Neural cell (in vitro differentiated cells): Measurements from ENCODE around the gene FGF12. TPM values are rescaled to one million over a fixed set of nuclear protein-coding genes. Genes with fewer than 3 reads are reported as not detected.

Source experiments
- H2AFZ ChIP-seq: fragments of 200-600, 300-800 bp; sonication (generic), shearing (Covaris generic); 2 replicates; pipeline ENCODE4 v1.6.0; 2014; ENCODE audit warnings: low read depth, mild to moderate bottlenecking, antibody characterized with exemption, low read length, moderate library complexity
- H3F3A ChIP-seq: fragments of 200-600 bp; shearing (Covaris generic); 2 replicates; pipeline ENCODE4 v1.6.1; 2016; ENCODE audit warnings: mild to moderate bottlenecking, moderate library complexity, mixed read lengths, antibody characterized with exemption, low read length; ENCODE audit not compliant: insufficient read depth, poor library complexity, severe bottlenecking
- H3K27ac ChIP-seq: fragments of 200-600, 300-800 bp; sonication (generic), shearing (Covaris generic); 2 replicates; pipeline ENCODE4 v1.5.1; 2014; ENCODE audit warnings: mild to moderate bottlenecking, low read length, moderate library complexity
- H3K27me3 ChIP-seq: fragments of 300-800, 200-600 bp; sonication (generic), shearing (Covaris generic); 2 replicates; pipeline ENCODE4 v1.6.0; 2014; ENCODE audit warnings: mild to moderate bottlenecking, low read depth, low read length, moderate library complexity; ENCODE audit not compliant: insufficient read depth
- H3K36me3 ChIP-seq: fragments of 300-800, 200-600 bp; sonication (generic), shearing (Covaris generic); 2 replicates; pipeline ENCODE4 v1.5.1; 2014; ENCODE audit warnings: mild to moderate bottlenecking, antibody characterized with exemption, low read length, moderate library complexity; ENCODE audit not compliant: insufficient read depth
- H3K4me2 ChIP-seq: fragments of 300-800, 200-600 bp; sonication (generic), shearing (Covaris generic); 2 replicates; pipeline ENCODE4 v1.6.0; 2014; ENCODE audit warnings: mild to moderate bottlenecking, low read length
- H3K4me3 ChIP-seq: fragments of 300-800, 200-600 bp; sonication (generic), shearing (Covaris generic); 2 replicates; pipeline ENCODE4 v1.5.1; 2014; ENCODE audit warnings: mild to moderate bottlenecking, low read length, moderate library complexity
- H3K79me2 ChIP-seq: fragments of 200-600 bp; shearing (Covaris generic); replicated peaks from 2 replicates; pipeline ENCODE4 v1.6.0; 2014; ENCODE audit warnings: mild to moderate bottlenecking, low read length, moderate library complexity; ENCODE audit not compliant: insufficient read depth
- H3K9ac ChIP-seq: fragments of 300-800, 200-600 bp; sonication (generic), shearing (Covaris generic); 2 replicates; pipeline ENCODE4 v1.6.1; 2016; ENCODE audit warnings: mild to moderate bottlenecking, low read length, mixed read lengths
- H3K9me2 ChIP-seq: fragments of 200-600 bp; shearing (Covaris generic); 2 replicates; pipeline ENCODE4 v1.6.1; 2016; ENCODE audit warnings: mild to moderate bottlenecking, low read length, mixed read lengths; ENCODE audit not compliant: insufficient read depth
- H3K9me3 ChIP-seq: fragments of 200-600, 300-800 bp; sonication (generic), shearing (Covaris generic); 2 replicates; pipeline ENCODE4 v1.6.1; 2016; ENCODE audit warnings: mild to moderate bottlenecking, mixed run types, low read length, moderate library complexity, mixed read lengths
- H4K20me1 ChIP-seq: fragments of 200-600 bp; shearing (Covaris generic); 2 replicates; pipeline ENCODE4 v1.6.1; 2016; ENCODE audit warnings: mild to moderate bottlenecking, mixed run types; ENCODE audit not compliant: insufficient read depth
- CTCF ChIP-seq: fragments of 450-650 bp; IDR thresholded peaks from 2 replicates; pipeline ENCODE4 v1.5.1; 2014; ENCODE audit warnings: antibody characterized with exemption, mild to moderate bottlenecking, moderate library complexity; ENCODE audit not compliant: poor library complexity, severe bottlenecking
- EP300 ChIP-seq: fragments of 450-650 bp; conservative IDR thresholded peaks from 2 replicates; pipeline ENCODE4 v1.6.1; 2014; ENCODE audit warnings: antibody characterized with exemption, mild to moderate bottlenecking, moderate library complexity; ENCODE audit not compliant: poor library complexity, severe bottlenecking
- EZH2 ChIP-seq: fragments of 200-600, 300-800 bp; shearing (Covaris generic), sonication (generic); IDR thresholded peaks from 2 replicates; pipeline ENCODE4 v1.6.1; 2014; ENCODE audit warnings: antibody characterized with exemption, low read length, borderline replicate concordance, mild to moderate bottlenecking; ENCODE audit not compliant: insufficient read depth, poor library complexity, severe bottlenecking
- MXI1 ChIP-seq: fragments of 450-650 bp; conservative IDR thresholded peaks from 2 replicates; pipeline ENCODE4 v1.6.1; 2014; ENCODE audit warnings: antibody characterized with exemption, mild to moderate bottlenecking; ENCODE audit not compliant: poor library complexity, severe bottlenecking
- POLR2AphosphoS5 ChIP-seq: IDR thresholded peaks from 2 replicates; pipeline ENCODE4 v1.6.1; 2012
- RAD21 ChIP-seq: fragments of 450-650 bp; conservative IDR thresholded peaks from 2 replicates; pipeline ENCODE4 v1.6.1; 2014; ENCODE audit warnings: antibody characterized with exemption, mild to moderate bottlenecking, moderate library complexity
- REST ChIP-seq: IDR thresholded peaks from 2 replicates; pipeline ENCODE4 v1.6.1; 2012; ENCODE audit warnings: borderline replicate concordance
- SMC3 ChIP-seq: fragments of 450-650 bp; conservative IDR thresholded peaks from 2 replicates; pipeline ENCODE4 v1.6.1; 2014; ENCODE audit warnings: antibody characterized with exemption, mild to moderate bottlenecking, moderate library complexity; ENCODE audit not compliant: poor library complexity
- TAF1 ChIP-seq: IDR thresholded peaks from 2 replicates; pipeline ENCODE4 v1.6.1; 2012; ENCODE audit warnings: low read depth
- polyA plus RNA-seq: library from polyadenylated mRNA; depleted of rRNA; stranded (reverse); fragments of >200 nt; gene quantifications from 2 replicates; pipeline ENCODE4 v1.2.3, GENCODE V29; 2014

Gene FGF12
- polyA plus RNA-seq, 1 donor from 2014 or later: 4.8 TPM

- no peaks in the 10 kb centered on the region for H3F3A ChIP-seq
- TF ChIP-seq MXI1 (no peak), POLR2AphosphoS5 (no peak)
Measured at GRCh38 chr3:192563417-192563816, 163.9 kb downstream of the FGF12 start.

GRCh38 chr3:192553707-192554106 lies 173.6 kb downstream of the FGF12 start:
- Histone ChIP-seq H3K9ac (no peak overlapping the region), H4K20me1 (no peaks in the 10 kb centered on the region), H3F3A (no peaks in the 10 kb centered on the region), H3K9me3 (no peaks in the 10 kb centered on the region), H3K4me2 (no peak overlapping the region), H3K79me2 (no peaks in the 10 kb centered on the region), H3K27ac (no peak overlapping the region), H3K9me2 (no peaks in the 10 kb centered on the region), H3K36me3 (no peaks in the 10 kb centered on the region), H2AFZ (no peak overlapping the region), H3K4me3 (no peak overlapping the region), H3K27me3 (no peaks in the 10 kb centered on the region)
- TF ChIP-seq EZH2 (no peak), TAF1 (no peak), EP300 (no peak), MXI1 (no peak)

More at GRCh38 chr3:192563417-192563816, 163.9 kb downstream of the FGF12 start:
- H3K9me3 ChIP-seq: no peaks in the 10 kb centered on the region
- no peak overlapping the region for H3K4me3 ChIP-seq
- no peak overlapping the region for H3K9ac ChIP-seq
- H3K79me2 ChIP-seq: no peaks in the 10 kb centered on the region
- no peaks in the 10 kb centered on the region for H3K9me2 ChIP-seq
- H2AFZ ChIP-seq: no peak overlapping the region
- no peak overlapping the region for H3K4me2 ChIP-seq
- H3K36me3 ChIP-seq: no peaks in the 10 kb centered on the region
- no peaks in the 10 kb centered on the region for H4K20me1 ChIP-seq
- H3K27me3 ChIP-seq: no peaks in the 10 kb centered on the region
- H3K27ac ChIP-seq: no peak overlapping the region

GRCh38 chr3:192550356-192550755 lies 177.0 kb downstream of the FGF12 start:
- Histone ChIP-seq H3F3A (no peaks in the 10 kb centered on the region), H3K36me3 (no peaks in the 10 kb centered on the region), H2AFZ (no peak overlapping the region), H3K4me2 (no peak overlapping the region), H3K4me3 (no peak overlapping the region), H3K9me3 (no peaks in the 10 kb centered on the region), H3K9ac (no peak overlapping the region), H3K79me2 (no peaks in the 10 kb centered on the region), H3K9me2 (no peaks in the 10 kb centered on the region), H4K20me1 (no peaks in the 10 kb centered on the region), H3K27me3 (no peaks in the 10 kb centered on the region), H3K27ac (no peak overlapping the region)
- TF ChIP-seq EP300: no peak
- no peak for TF ChIP-seq POLR2AphosphoS5
- no peak for TF ChIP-seq REST
- TF ChIP-seq EZH2: no peak
- no peak for TF ChIP-seq SMC3
- no peak for TF ChIP-seq RAD21
- no peak for TF ChIP-seq TAF1
- TF ChIP-seq CTCF: no peak
- TF ChIP-seq MXI1: no peak
